ENCODE measurements around the gene ZNF503.

ZNF503 gene

GRCh38 chr10:75353183-75353582 lies 48.4 kb downstream of the ZNF503 start:
- no peak for DNase-seq (ENCODE audit: low read depth)

GRCh38 chr10:75352650-75353049 lies 48.9 kb downstream of the ZNF503 start:
- no peak for DNase-seq (ENCODE audit: low read depth)

GRCh38 chr10:75351637-75352036 lies 49.9 kb downstream of the ZNF503 start:
- no peak for DNase-seq (ENCODE audit: low read depth)

- no peak for DNase-seq (ENCODE audit: low read depth)
These were observed 50.8 kb downstream of the ZNF503 start for GRCh38 chr10:75350791-75351190.

All from CMK (cell line).